Endometrium (tissue), 2 donors: Measurements from ENCODE around the gene PRKACB.
"Not testable (repeated sequence)": the region's sequence is repeated elsewhere in the genome, so short reads cannot be mapped to it uniquely, and the experiment has no call there.

Experiments
- FAIRE-seq: peaks from 2 replicates; lab custom pipeline; 2012; peaks lifted over from hg19 to GRCh38; lab: Jason Lieb, UNC
- donor health status: control.
- donor health status: control.

PRKACB gene

GRCh38 chr1:84143796-84144565 lies at the start of gene PRKACB:
TSS of gene PRKACB (plus strand) at chr1:84144271. CDS start at chr1:84144362, 91 bp downstream.
- FAIRE-seq = peak; percentile 62

- no peak for FAIRE-seq
Observed at GRCh38 chr1:84095308-84095707, 48.8 kb upstream of the PRKACB start.

DNA sequence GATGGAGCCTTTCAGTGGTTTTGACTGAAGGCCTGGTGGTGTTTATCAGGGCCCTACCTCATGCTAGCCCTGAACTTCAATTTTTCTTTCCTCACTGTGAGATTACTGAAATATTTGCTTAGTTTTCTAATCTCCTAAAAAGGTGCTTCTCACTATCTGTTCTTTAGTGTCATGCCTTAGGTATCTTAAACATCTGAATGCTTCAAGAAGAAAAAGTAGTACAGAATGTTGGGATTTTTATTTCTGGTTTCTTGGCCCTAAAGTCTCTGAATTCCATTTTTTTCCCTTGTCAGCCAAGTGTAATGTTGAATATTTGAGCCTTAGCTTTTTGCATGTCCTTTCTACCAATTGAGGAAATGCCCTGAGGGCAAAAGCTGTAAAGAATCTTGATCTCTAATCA lies 47.9 kb upstream of the PRKACB start:
- no peak for FAIRE-seq

DNA sequence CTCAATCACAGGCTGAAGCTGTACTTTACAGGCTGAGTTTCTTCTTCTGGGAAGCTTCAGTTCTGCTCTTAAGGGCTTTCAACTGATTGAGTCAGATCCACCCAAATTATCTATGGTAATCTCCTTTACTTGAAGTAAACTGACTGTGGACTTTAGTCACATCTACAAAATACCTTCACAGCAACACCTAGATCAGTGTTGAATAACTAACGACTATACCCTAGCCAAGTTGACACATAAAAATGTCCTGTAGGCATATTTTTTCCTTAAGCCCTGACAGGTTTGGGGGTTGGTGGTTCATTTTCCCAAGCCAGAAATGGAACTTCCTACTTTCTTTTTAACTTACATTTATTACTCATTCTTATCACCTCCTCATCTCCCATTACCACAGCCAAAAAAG lies 42.9 kb upstream of the PRKACB start:
- no peak for FAIRE-seq

- no peak for FAIRE-seq
Observed at GRCh38 chr1:84103197-84103992, 40.7 kb upstream of the PRKACB start.

GRCh38 chr1:84107538-84107937 lies 36.5 kb upstream of the PRKACB start:
- FAIRE-seq = not testable (repeated sequence)

- no peak for FAIRE-seq
Observed at GRCh38 chr1:84107955-84108354, 36.1 kb upstream of the PRKACB start.

- no peak for FAIRE-seq
Observed at GRCh38 chr1:84108900-84109578, 35.0 kb upstream of the PRKACB start.

DNA sequence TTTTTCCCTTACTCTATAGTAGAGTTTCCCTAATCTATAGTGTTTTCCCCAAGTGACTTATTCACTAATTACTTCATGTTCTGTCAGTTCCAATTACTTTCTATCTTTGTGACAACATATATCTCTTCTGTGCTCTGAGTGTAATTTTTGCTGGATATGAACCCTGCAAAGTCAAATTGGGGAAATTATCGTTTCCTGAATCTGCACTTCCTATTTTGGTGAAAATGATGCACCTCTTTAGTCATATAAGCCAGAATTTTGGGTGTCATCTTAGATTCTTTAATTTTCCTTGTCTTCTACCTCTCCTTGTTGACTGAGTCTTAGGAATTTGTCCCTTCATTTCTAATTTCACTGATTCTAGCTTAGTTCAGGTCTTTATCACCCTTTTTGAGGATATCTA lies 33.4 kb upstream of the PRKACB start:
- no peak for FAIRE-seq

- FAIRE-seq = no peak
Observed at GRCh38 chr1:84116558-84116957, 27.5 kb upstream of the PRKACB start.

- FAIRE-seq = no peak
Observed at GRCh38 chr1:84117868-84118267, 26.2 kb upstream of the PRKACB start.

DNA sequence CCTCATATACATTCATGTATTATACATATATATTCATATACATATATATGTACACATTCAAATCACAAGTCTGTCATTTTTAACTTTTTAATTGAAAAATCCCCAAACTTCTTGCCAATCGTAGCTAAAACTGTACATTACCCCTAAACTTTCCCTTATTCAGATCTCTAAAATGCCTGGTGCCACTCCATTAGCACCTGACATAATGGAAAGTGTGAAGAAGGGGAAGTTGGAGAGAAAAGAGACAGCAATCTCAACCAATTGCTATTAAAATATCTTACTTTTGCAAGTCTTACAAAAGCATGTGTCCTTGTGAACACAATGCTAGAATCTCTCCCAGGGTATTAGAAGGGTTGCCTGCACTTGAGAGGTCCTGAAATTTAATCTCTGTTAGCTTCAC lies 22.7 kb upstream of the PRKACB start:
- FAIRE-seq = no peak

- FAIRE-seq = peak; percentile 4
Observed at GRCh38 chr1:84122780-84123382, 21.2 kb upstream of the PRKACB start.

DNA sequence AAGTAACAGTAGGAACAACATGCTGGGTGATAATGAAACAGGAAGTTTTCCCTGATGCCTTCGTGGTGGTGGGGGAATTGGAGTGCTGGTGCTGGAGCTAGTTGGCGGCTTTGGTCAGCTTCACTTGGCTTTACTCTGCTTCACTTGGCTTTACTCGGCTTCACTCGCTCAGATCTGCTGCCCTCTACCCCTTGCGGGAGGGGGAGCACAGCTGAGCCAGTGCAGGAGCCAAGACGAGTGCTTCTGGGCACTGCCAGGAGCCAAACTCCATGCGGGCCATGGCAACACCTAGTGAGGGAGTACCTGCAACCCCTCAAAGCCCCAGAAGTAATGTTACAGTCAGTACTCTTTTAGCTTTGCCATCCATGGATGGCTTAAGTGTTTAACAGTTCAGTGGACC lies 10.6 kb upstream of the PRKACB start:
- no peak for FAIRE-seq

GRCh38 chr1:84135341-84135740 lies 8.7 kb upstream of the PRKACB start:
- FAIRE-seq = no peak

DNA sequence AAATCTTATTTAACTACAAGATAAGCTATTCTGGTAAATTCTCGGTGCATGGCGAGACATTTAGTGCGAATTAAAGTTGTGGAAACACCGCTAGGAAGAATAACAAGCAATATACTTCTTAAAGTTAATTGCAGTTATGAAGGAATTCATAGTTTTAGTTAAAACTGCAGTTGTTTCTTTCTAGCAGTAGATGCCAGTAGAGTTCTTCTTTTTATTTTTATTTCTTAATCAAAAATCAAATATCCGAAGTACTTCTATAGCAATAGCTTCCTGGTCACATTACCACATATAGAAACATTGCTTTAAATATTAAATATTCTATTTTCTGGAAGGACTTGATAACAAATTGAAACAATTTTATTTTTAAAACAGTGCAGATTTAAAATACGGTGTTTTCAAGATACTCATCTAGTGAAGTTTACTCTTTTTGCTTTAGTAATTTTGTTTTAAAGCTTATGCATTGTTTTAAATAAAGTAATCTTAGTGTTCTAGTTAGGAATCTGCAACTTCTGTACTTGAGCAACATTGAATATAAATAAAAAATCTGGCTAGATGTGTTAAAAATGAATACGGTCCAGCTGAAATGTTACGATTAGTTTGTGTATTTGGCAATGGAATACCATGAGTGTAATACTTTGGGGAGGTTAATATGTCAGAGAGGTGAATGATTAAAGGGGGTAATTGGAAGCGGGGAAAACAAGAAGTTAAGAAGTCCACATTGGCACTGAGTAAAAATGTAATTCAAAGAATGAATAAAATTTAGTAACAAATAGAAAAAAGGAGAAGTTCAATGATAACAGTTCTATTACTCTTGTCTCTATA lies 2.7 kb upstream of the PRKACB start:
- peak; percentile 88 for FAIRE-seq

- FAIRE-seq = no peak
Observed at GRCh38 chr1:84145068-84145467, 997 bp downstream of the PRKACB start.

- FAIRE-seq = no peak
Observed at GRCh38 chr1:84146411-84147032, 2.5 kb downstream of the PRKACB start.

GRCh38 chr1:84148758-84149157 lies 4.7 kb downstream of the PRKACB start:
- no peak for FAIRE-seq

DNA sequence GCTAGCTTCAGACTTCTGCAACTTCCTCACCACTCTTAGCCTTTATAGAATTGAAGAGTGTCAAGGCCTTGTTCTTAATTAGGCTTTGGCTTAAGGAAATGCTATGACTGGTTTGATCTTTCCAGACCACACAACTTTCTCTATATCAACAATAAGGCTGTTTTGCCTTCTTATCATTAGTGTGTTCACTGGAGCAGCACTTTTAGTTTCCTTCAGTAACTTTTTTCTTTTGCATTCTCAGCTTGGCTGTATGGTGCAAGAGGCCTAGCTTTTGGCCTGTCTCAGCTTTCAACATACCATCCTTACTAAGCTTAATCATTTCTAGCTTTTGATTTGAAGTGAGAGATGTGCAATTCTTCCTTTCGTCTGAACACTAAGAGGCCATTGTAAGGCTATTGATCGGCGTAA lies 8.6 kb downstream of the PRKACB start:
- no peak for FAIRE-seq

- no peak for FAIRE-seq
Observed at GRCh38 chr1:84155517-84155916, 11.4 kb downstream of the PRKACB start.
